Measurements from ENCODE around the gene CD4. TPM values are rescaled to one million over a fixed set of nuclear protein-coding genes. Genes with fewer than 3 reads are reported as not detected.

The CD4 gene
- total and polyA plus RNA-seq, 12 donors = 2.4 to 52.8 (median 24.3) TPM

- Histone ChIP-seq H3K27ac (no peak overlapping the region), H3K36me3 (replicated peaks in 1 of 2) (peaks cover 0 to 10% of the 10 kb centered on the region in 2 donors), H3K9me3 (replicated peaks in 1 of 3) (no peaks in the 10 kb centered on the region), H3K4me3 (no peak overlapping the region), H3K4me1 (replicated peaks in 1 of 2) (peaks cover 8 to 28% of the 10 kb centered on the region in 2 donors), H3K27me3 (no peaks in the 10 kb centered on the region)
- TF ChIP-seq POLR2A (IDR thresholded peaks at IDR 0.05) (no peak), CTCF (IDR thresholded peaks at IDR 0.05) (no peak)
- DNase-seq = no peak
- intact Hi-C loops (cut with DNase I) = no loop called here
- 73 to 82% (median 79%) methylated on average over 20 to 21 of the region's 21 CpGs for WGBS, 4 donors
Measured at GRCh38 chr12:6772726-6773589, 16.4 kb upstream of the CD4 start.

- 42 to 61% (median 45%) methylated on average over 16 to 60 of the region's 60 CpGs for WGBS, 4 donors
- Histone ChIP-seq H3K9me3 (replicated peaks in 1 of 3) (no peaks in the 10 kb centered on the region), H3K27ac (no peak overlapping the region), H3K36me3 (replicated peaks in 1 of 2) (peaks cover 0 to 10% of the 10 kb centered on the region in 2 donors), H3K27me3 (no peaks in the 10 kb centered on the region), H3K4me3 (no peak overlapping the region), H3K4me1 (replicated peaks in 1 of 2) (peaks cover 9 to 28% of the 10 kb centered on the region in 2 donors)
- intact Hi-C loops (cut with DNase I) = no loop called here
- TF ChIP-seq CTCF (IDR thresholded peaks at IDR 0.05) (no peak), POLR2A (IDR thresholded peaks at IDR 0.05) (no peak)
- DNase-seq = no peak
Measured at GRCh38 chr12:6773590-6774351, 15.6 kb upstream of the CD4 start.

- Histone ChIP-seq H3K4me1 (replicated peaks in 1 of 2) (peaks cover 9 to 23% of the 10 kb centered on the region in 2 donors), H3K27ac (no peak overlapping the region), H3K27me3 (no peaks in the 10 kb centered on the region), H3K4me3 (no peak overlapping the region), H3K9me3 (replicated peaks in 1 of 3) (no peaks in the 10 kb centered on the region), H3K36me3 (replicated peaks in 1 of 2) (peaks cover 0 to 10% of the 10 kb centered on the region in 2 donors)
- intact Hi-C loops (cut with DNase I) = loop anchor here in 1 of 2 donors (5.0 kb wide), 1 partner anchor 37 kb away; no protein-coding TSS in a partner anchor
- no peak for DNase-seq
- 83 to 92% (median 85%) methylated on average over 13 to 15 of the region's 15 CpGs for WGBS, 4 donors
- no peak for TF ChIP-seq CTCF (IDR thresholded peaks at IDR 0.05)
- no peak for TF ChIP-seq POLR2A (IDR thresholded peaks at IDR 0.05)
Measured at GRCh38 chr12:6774499-6775062, 14.7 kb upstream of the CD4 start.

Measured in adrenal gland (tissue), 12 donors.